Nephron (organoid): ENCODE results near the gene FAM216A.

Experiments used
- H3K27ac Mint-ChIP-seq, 3 experiments: 2 replicates each; pipeline ENCODE4 v1.8.0; 2020; ENCODE audit warnings: mixed read lengths in 3 of 3, mild to moderate bottlenecking in 2 of 3, moderate library complexity in 1 of 3
- H3K27me3 Mint-ChIP-seq: 2 replicates; pipeline ENCODE4 v1.8.0; 2021; ENCODE audit warnings: low read depth, mild to moderate bottlenecking, moderate library complexity, mixed read lengths
- H3K36me3 Mint-ChIP-seq: 2 replicates; pipeline ENCODE4 v1.8.0; 2020; ENCODE audit warnings: low read depth, mixed read lengths
- H3K4me1 Mint-ChIP-seq: 2 replicates; pipeline ENCODE4 v1.8.0; 2020; ENCODE audit warnings: mixed read lengths
- H3K4me3 Mint-ChIP-seq, 3 experiments: 2 replicates each; pipeline ENCODE4 v1.8.0; 2020; ENCODE audit warnings: mild to moderate bottlenecking in 3 of 3, mixed read lengths in 3 of 3, moderate library complexity in 2 of 3
- H3K9me3 Mint-ChIP-seq: 2 replicates; pipeline ENCODE4 v1.8.0; 2020; ENCODE audit warnings: mixed read lengths
- TF ChIP-seq, protein P1 (sequence below), 3 experiments: fragments of 200-600 bp; sonication (generic); IDR thresholded peaks; one replicate each; pipeline ENCODE4 v1.5.0; 2021; ENCODE audit warnings: antibody characterized with exemption in 3 of 3; ENCODE audit not compliant: unreplicated experiment in 3 of 3

Gene FAM216A

DNA sequence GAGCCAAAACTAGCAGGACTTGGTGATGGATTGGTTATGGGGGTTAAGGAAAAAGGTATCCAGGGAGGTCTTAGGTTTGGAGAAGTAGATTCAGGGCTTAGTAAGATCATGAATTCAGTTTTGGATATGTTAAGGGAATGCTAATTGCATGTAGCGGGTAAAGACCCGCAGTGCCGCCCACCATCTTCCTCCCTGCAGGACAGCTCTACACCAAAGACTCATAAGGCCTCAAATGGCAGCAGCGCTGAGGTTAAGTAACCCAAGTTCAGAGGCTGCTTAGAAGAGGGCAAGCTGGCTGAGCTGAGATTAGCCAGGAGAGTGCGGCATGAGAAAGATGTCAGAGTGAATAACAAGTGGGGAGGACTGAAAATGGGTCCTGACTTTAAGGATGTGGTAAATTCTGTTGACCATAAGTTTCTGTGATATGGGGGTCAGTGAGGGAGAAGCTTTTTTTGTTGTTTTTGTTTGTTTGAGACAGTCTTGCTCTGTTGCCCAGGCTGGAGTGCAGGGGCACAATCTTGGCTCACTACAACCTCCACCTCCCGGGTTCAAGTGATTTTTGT is 59.7 kb downstream of the FAM216A start:
- Mint-ChIP-seq H3K9me3 (no peaks in the 10 kb centered on the region), H3K4me1 (peaks cover 7% of the 10 kb centered on the region), H3K27me3 (peaks cover 3% of the 10 kb centered on the region), H3K4me3 (no peak overlapping the region), H3K36me3 (peaks cover 19% of the 10 kb centered on the region), H3K27ac (no peak overlapping the region)
- TF ChIP-seq, protein P1, sequence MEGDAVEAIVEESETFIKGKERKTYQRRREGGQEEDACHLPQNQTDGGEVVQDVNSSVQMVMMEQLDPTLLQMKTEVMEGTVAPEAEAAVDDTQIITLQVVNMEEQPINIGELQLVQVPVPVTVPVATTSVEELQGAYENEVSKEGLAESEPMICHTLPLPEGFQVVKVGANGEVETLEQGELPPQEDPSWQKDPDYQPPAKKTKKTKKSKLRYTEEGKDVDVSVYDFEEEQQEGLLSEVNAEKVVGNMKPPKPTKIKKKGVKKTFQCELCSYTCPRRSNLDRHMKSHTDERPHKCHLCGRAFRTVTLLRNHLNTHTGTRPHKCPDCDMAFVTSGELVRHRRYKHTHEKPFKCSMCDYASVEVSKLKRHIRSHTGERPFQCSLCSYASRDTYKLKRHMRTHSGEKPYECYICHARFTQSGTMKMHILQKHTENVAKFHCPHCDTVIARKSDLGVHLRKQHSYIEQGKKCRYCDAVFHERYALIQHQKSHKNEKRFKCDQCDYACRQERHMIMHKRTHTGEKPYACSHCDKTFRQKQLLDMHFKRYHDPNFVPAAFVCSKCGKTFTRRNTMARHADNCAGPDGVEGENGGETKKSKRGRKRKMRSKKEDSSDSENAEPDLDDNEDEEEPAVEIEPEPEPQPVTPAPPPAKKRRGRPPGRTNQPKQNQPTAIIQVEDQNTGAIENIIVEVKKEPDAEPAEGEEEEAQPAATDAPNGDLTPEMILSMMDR (IDR thresholded peaks at IDR 0.05; ENCODE audit: unreplicated experiment in 3 of 3), result no peak

DNA sequence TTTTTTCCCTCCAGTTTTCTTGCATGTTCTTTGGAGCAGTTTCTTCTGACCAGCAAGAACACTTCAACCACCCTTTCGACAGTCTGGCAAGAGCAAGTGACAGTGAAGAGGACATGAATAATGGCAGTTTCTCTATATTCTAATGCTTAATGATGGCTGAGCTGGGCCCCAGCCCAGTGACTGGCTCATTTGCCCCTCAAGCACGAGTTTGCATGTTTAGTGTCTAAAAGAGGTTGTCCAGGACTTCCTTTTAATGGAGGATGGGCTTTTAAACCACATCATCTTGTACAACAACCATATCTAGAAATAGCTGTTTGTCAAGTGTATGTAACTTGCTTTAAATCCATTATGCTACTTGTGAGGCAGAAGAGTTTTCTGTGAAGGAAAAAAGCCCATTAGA is 61.9 kb downstream of the FAM216A start:
- no peak overlapping the region for H3K27ac Mint-ChIP-seq
- H3K4me3 Mint-ChIP-seq, result no peak overlapping the region
- H3K9me3 Mint-ChIP-seq, result no peaks in the 10 kb centered on the region
- peaks cover 19% of the 10 kb centered on the region for H3K36me3 Mint-ChIP-seq
- TF ChIP-seq, protein P1 (IDR thresholded peaks at IDR 0.05; ENCODE audit: unreplicated experiment in 3 of 3), result no peak
- H3K27me3 Mint-ChIP-seq, result peaks cover 3% of the 10 kb centered on the region
- H3K4me1 Mint-ChIP-seq, result peaks cover 7% of the 10 kb centered on the region

DNA sequence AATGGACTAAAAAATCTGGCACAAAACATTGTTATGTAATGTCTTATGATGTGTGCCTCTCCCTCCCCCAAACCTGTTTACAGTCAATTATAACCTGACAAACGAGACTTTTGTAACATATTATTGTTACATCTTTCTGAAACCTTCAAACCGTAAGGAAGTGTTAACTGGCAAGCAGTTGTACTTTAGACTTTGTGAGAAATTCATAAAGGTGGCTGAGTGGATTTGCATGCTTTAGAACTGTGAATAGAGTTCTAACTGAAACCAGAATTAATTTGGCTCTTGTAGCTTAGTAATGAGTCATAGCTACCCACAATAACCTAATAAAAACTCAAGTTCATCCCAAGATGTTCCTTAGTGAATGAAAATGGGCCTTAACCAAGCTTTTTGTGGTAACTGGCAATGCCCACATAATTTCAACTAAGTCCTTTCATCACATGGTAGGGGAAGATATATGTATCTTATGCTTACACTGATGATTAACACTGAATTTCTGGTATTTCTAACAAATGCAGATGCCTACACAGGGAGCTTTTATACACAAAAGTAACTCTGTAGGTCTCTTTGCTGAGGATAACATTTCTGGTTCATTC is 63.2 kb downstream of the FAM216A start:
- TF ChIP-seq, protein P1 (IDR thresholded peaks at IDR 0.05; ENCODE audit: unreplicated experiment in 3 of 3), result no peak
- peaks cover 26% of the 10 kb centered on the region for H3K36me3 Mint-ChIP-seq
- H3K9me3 Mint-ChIP-seq, result no peaks in the 10 kb centered on the region
- peaks cover 7% of the 10 kb centered on the region for H3K4me1 Mint-ChIP-seq
- H3K27me3 Mint-ChIP-seq, result peaks cover 3% of the 10 kb centered on the region
- peak overlapping the region; percentile 17 to 63 (median 52) for H3K27ac Mint-ChIP-seq
- H3K4me3 Mint-ChIP-seq, result no peak overlapping the region

DNA sequence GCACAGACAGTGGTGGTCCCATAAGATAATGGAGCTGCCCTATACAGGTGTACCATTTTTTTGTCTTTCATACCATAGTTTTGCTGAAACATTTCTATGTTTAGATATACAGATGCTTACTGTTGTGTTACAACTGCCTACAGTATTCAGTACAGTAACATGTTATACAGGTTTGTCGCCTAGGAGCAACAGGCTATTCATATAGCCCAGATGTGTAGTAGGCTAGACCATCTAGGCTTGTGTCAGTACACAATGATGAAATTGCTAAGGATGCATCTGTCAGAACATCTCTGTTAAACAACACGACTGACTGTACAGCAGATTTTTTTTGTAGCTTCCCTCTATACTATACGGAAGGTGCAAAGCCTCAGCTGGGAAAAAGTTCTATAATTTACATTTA is 64.0 kb downstream of the FAM216A start:
- Mint-ChIP-seq H3K27ac (no peak overlapping the region), H3K36me3 (peaks cover 32% of the 10 kb centered on the region), H3K9me3 (no peaks in the 10 kb centered on the region), H3K4me3 (no peak overlapping the region), H3K4me1 (peaks cover 12% of the 10 kb centered on the region), H3K27me3 (peaks cover 3% of the 10 kb centered on the region)
- TF ChIP-seq, protein P1 (IDR thresholded peaks at IDR 0.05; ENCODE audit: unreplicated experiment in 3 of 3), result no peak

DNA sequence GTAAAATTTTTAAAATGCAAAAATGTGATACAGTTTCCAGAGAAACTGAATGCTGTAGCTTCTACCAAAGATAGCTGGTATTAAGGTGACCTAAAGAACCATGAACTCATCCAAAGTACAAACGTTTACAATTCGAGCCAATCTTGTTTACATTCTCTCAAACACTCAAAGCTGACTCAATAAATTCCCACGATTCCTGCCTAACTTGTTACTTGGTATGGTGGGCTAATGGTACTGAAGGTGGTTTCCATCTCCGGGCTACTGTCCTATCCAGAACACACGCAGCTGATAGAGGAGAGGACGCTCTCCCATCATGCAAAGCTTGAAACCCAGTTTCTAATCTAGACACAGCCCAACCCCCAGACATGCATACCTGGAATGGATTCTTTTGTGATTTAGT is 65.0 kb downstream of the FAM216A start:
- peaks cover 32% of the 10 kb centered on the region for H3K36me3 Mint-ChIP-seq
- no peak overlapping the region for H3K4me3 Mint-ChIP-seq
- H3K27ac Mint-ChIP-seq, result no peak overlapping the region
- H3K27me3 Mint-ChIP-seq, result peaks cover 3% of the 10 kb centered on the region
- peaks cover 17% of the 10 kb centered on the region for H3K4me1 Mint-ChIP-seq
- TF ChIP-seq, protein P1 (IDR thresholded peaks at IDR 0.05; ENCODE audit: unreplicated experiment in 3 of 3), result no peak
- no peaks in the 10 kb centered on the region for H3K9me3 Mint-ChIP-seq

GRCh38 chr12:110534811-110535210 is 66.2 kb downstream of the FAM216A start:
- Mint-ChIP-seq H3K27ac (no peak overlapping the region), H3K4me3 (no peak overlapping the region), H3K27me3 (no peaks in the 10 kb centered on the region), H3K4me1 (peaks cover 22% of the 10 kb centered on the region), H3K36me3 (peaks cover 32% of the 10 kb centered on the region), H3K9me3 (no peaks in the 10 kb centered on the region)
- TF ChIP-seq, protein P1 (IDR thresholded peaks at IDR 0.05; ENCODE audit: unreplicated experiment in 3 of 3), result no peak
